Activated naive CD4-positive, alpha-beta T cell treated with Interleukin-2 at 50 U/mL for 16 hours (primary cell): ENCODE data around the gene PCDHA5.

Experiments used
- DNase-seq: peaks from one replicate; pipeline ENCODE4 v3.0.0-alpha.2; 2020

The PCDHA5 gene

GRCh38 chr5:140868721-140869554 is 47.5 kb downstream of the PCDHA5 start, which contains the start of gene PCDHA11:
Gene PCDHA11, plus strand, starts transcription at chr5:140868957. Its CDS starts 147 bp downstream, at chr5:140869104.
- DNase-seq, result no peak

- no peak for DNase-seq
Measured at GRCh38 chr5:140869555-140869886, 48.1 kb downstream of the PCDHA5 start.

- DNase-seq, result no peak
Measured at GRCh38 chr5:140870221-140871201, 49.1 kb downstream of the PCDHA5 start.
